Keratinocyte (primary cell): Measurements from ENCODE around the gene ACTR2. TPM values are rescaled to one million over a fixed set of nuclear protein-coding genes. Genes with fewer than 3 reads are reported as not detected.

ENCODE experiments used
- DNase-seq: peaks from one replicate; pipeline ENCODE4 v3.0.0-alpha.2; 2011; ENCODE audit warnings: low read depth, missing footprints, low spot score
- FAIRE-seq: peaks from 2 replicates; lab custom pipeline; 2011; peaks lifted over from hg19 to GRCh38; lab: Jason Lieb, UNC
- H2AFZ ChIP-seq: 2 replicates; pipeline ENCODE4 v1.6.0; 2012; ENCODE audit warnings: low read length, control low read depth, inconsistent platforms; ENCODE audit not compliant: control insufficient read depth
- H3K27ac ChIP-seq: 2 replicates; pipeline ENCODE4 v1.5.1; 2011; ENCODE audit warnings: low read length; ENCODE audit not compliant: control insufficient read depth, insufficient read depth
- H3K27me3 ChIP-seq: 3 replicates; pipeline ENCODE4 v1.6.0; 2011; ENCODE audit warnings: low read length; ENCODE audit not compliant: control insufficient read depth, insufficient read depth; ENCODE audit errors: extremely low read depth
- H3K36me3 ChIP-seq, 2 experiments: 2 replicates in 1 of 2; 3 replicates in 1 of 2; pipeline ENCODE4 v1.5.1; 2011; ENCODE audit warnings: low read length in 2 of 2, mild to moderate bottlenecking in 1 of 2; ENCODE audit not compliant: control insufficient read depth in 2 of 2, insufficient read depth in 2 of 2; ENCODE audit errors: extremely low read depth in 1 of 2
- H3K4me1 ChIP-seq: 3 replicates; pipeline ENCODE4 v1.5.1; 2011; ENCODE audit warnings: low read length; ENCODE audit not compliant: control insufficient read depth, insufficient read depth; ENCODE audit errors: extremely low read depth
- H3K4me2 ChIP-seq: 3 replicates; pipeline ENCODE4 v1.6.0; 2011; ENCODE audit warnings: low read depth, low read length; ENCODE audit not compliant: control insufficient read depth, insufficient read depth; ENCODE audit errors: extremely low read depth
- H3K4me3 ChIP-seq, 3 experiments: fragments of 200-600 bp in 1 of 3; sonication (generic) in 1 of 3; 2 replicates in 2 of 3; 3 replicates in 1 of 3; pipeline ENCODE4 v1.5.1; 2011 to 2016; ENCODE audit warnings: low read length in 3 of 3, mild to moderate bottlenecking in 3 of 3, control low read depth in 2 of 3, inconsistent platforms in 1 of 3, low read depth in 1 of 3, mixed read lengths in 1 of 3, mixed run types in 1 of 3, moderate library complexity in 1 of 3; ENCODE audit not compliant: control insufficient read depth in 2 of 3, insufficient read depth in 2 of 3; ENCODE audit errors: extremely low read depth in 1 of 3
- H3K79me2 ChIP-seq: 2 replicates; pipeline ENCODE4 v1.6.0; 2012; ENCODE audit warnings: low read length; ENCODE audit not compliant: control insufficient read depth, insufficient read depth
- H3K9ac ChIP-seq: 3 replicates; pipeline ENCODE4 v1.6.0; 2011; ENCODE audit warnings: low read length; ENCODE audit not compliant: control insufficient read depth, insufficient read depth; ENCODE audit errors: extremely low read depth
- H3K9me1 ChIP-seq: 3 replicates; pipeline ENCODE4 v1.6.0; 2011; ENCODE audit warnings: low read length; ENCODE audit not compliant: control insufficient read depth, insufficient read depth; ENCODE audit errors: extremely low read depth
- H3K9me3 ChIP-seq: 2 replicates; pipeline ENCODE4 v1.5.1; 2012; ENCODE audit warnings: low read depth, low read length; ENCODE audit not compliant: control insufficient read depth
- H4K20me1 ChIP-seq: 3 replicates; pipeline ENCODE4 v1.6.0; 2011; ENCODE audit warnings: low read length; ENCODE audit not compliant: control insufficient read depth, insufficient read depth; ENCODE audit errors: extremely low read depth
- CTCF ChIP-seq, 3 experiments: IDR thresholded peaks in 1 of 3; conservative IDR thresholded peaks in 1 of 3; optimal IDR thresholded peaks in 1 of 3; 2 replicates in 2 of 3; 3 replicates in 1 of 3; pipeline versions ENCODE3 to v1.5.1; 2011; ENCODE audit warnings: low read length in 3 of 3, mild to moderate bottlenecking in 3 of 3, moderate library complexity in 2 of 3, control low read depth in 1 of 3, inconsistent platforms in 1 of 3; ENCODE audit not compliant: insufficient read depth in 2 of 3; ENCODE audit errors: extremely low read depth in 1 of 3
- EZH2 ChIP-seq: IDR thresholded peaks from one replicate; pipeline ENCODE4 v1.6.1; 2012; ENCODE audit warnings: inconsistent platforms, mild to moderate bottlenecking, low read length, moderate library complexity
- dilution Hi-C: fragments of 300-500 bp; cut with MboI; formaldehyde crosslinking; loops from one replicate; pipeline ENCODE4 v1.7.0; 2020; ENCODE audit warnings: low sequenced_read_pairs; ENCODE audit not compliant: extremely low pct_ligation_motif_present
- polyA plus RNA-seq, 5 experiments: library from polyadenylated mRNA; depleted of rRNA in 3 of 5; stranded (reverse) in 3 of 5; stranded (forward) in 1 of 5; unstranded in 1 of 5; fragments of >200 nt; gene quantifications; 1 replicate in 1 of 5; 2 replicates in 3 of 5; 3 replicates in 1 of 5; pipeline versions ENCODE4 v1.2.1 to v1.2.3, GENCODE V29; 2011 to 2012; ENCODE audit warnings: missing spikeins in 2 of 5, low read depth in 1 of 5, low replicate concordance in 1 of 5

ACTR2 gene
- polyA plus RNA-seq, 1 donor (not counting 4 experiments of a cell fraction or from before 2014, with no cell fraction given), result 257 TPM

- Histone ChIP-seq H3K4me3 (no peak overlapping the region), H3K79me2 (no peaks in the 10 kb centered on the region), H3K9ac (no peak overlapping the region), H4K20me1 (no peaks in the 10 kb centered on the region), H3K27ac (no peak overlapping the region), H3K4me2 (no peak overlapping the region), H3K27me3 (no peaks in the 10 kb centered on the region), H3K4me1 (peaks cover 6% of the 10 kb centered on the region), H3K9me3 (no peaks in the 10 kb centered on the region), H2AFZ (no peak overlapping the region), H3K9me1 (no peaks in the 10 kb centered on the region), H3K36me3 (no peaks in the 10 kb centered on the region)
- dilution Hi-C loops, result no loop called here
- no peak for DNase-seq
- TF ChIP-seq EZH2 (no peak), CTCF (optimal IDR thresholded peaks at IDR 0.05 in 1 of 3, IDR thresholded peaks at IDR 0.05 in 1 of 3, conservative IDR thresholded peaks at IDR 0.05 in 1 of 3; ENCODE audit: extremely low read depth in 1 of 3, insufficient read depth in 2 of 3, low read length in 3 of 3) (no peak)
- FAIRE-seq, result no peak
These were observed 59.7 kb downstream of the ACTR2 start for GRCh38 chr2:65287364-65287763.

- no peaks in the 10 kb centered on the region for H4K20me1 ChIP-seq
- TF ChIP-seq CTCF (optimal IDR thresholded peaks at IDR 0.05 in 1 of 3, IDR thresholded peaks at IDR 0.05 in 1 of 3, conservative IDR thresholded peaks at IDR 0.05 in 1 of 3; ENCODE audit: extremely low read depth in 1 of 3, insufficient read depth in 2 of 3, low read length in 3 of 3) (no peak), EZH2 (no peak)
- peaks cover 20% of the 10 kb centered on the region for H3K4me1 ChIP-seq
- no peaks in the 10 kb centered on the region for H3K9me1 ChIP-seq
- no peak overlapping the region for H3K4me3 ChIP-seq
- FAIRE-seq, result no peak
- no peaks in the 10 kb centered on the region for H3K27me3 ChIP-seq
- dilution Hi-C loops, result no loop called here
- H2AFZ ChIP-seq, result no peak overlapping the region
- no peaks in the 10 kb centered on the region for H3K36me3 ChIP-seq
- H3K9me3 ChIP-seq, result no peaks in the 10 kb centered on the region
- no peak for DNase-seq
- no peak overlapping the region for H3K27ac ChIP-seq
- no peak overlapping the region for H3K9ac ChIP-seq
- no peaks in the 10 kb centered on the region for H3K79me2 ChIP-seq
- H3K4me2 ChIP-seq, result no peak overlapping the region
These were observed 63.8 kb downstream of the ACTR2 start for GRCh38 chr2:65291216-65292105.
